ENCODE data around the gene TP53BP2.

The TP53BP2 gene

GRCh38 chr1:223853748-223854147 lies 8.0 kb upstream of the TP53BP2 start:
- Histone ChIP-seq H3K9me3 (ENCODE audit: control insufficient read depth in 5 of 5, low read length in 5 of 5) (no peaks in the 10 kb centered on the region), H3K27me3 (ENCODE audit: control insufficient read depth in 5 of 5, insufficient read depth in 4 of 5, low read length in 5 of 5) (peaks cover 0 to 6% (median 2%) of the 10 kb centered on the region in 5 donors), H3K4me1 (ENCODE audit: control insufficient read depth in 5 of 5, insufficient read depth in 5 of 5, low read length in 5 of 5) (no peaks in the 10 kb centered on the region), H3K4me3 (ENCODE audit: low read depth in 1 of 5, low read length in 5 of 5) (no peak overlapping the region), H3K9ac (ENCODE audit: low read length in 5 of 5) (no peak overlapping the region), H3K36me3 (ENCODE audit: control insufficient read depth in 5 of 5, insufficient read depth in 5 of 5, low read length in 5 of 5) (no peaks in the 10 kb centered on the region), H3K27ac (ENCODE audit: low read depth, low read length) (no peak overlapping the region)

GRCh38 chr1:223853275-223853674 lies 7.5 kb upstream of the TP53BP2 start:
- no peak overlapping the region for H3K9ac ChIP-seq (ENCODE audit: low read length in 5 of 5)
- no peaks in the 10 kb centered on the region for H3K4me1 ChIP-seq (ENCODE audit: control insufficient read depth in 5 of 5, insufficient read depth in 5 of 5, low read length in 5 of 5)
- H3K9me3 ChIP-seq (ENCODE audit: control insufficient read depth in 5 of 5, low read length in 5 of 5), result no peaks in the 10 kb centered on the region
- peaks cover 0 to 4% (median 2%) of the 10 kb centered on the region in 5 donors for H3K27me3 ChIP-seq (ENCODE audit: control insufficient read depth in 5 of 5, insufficient read depth in 4 of 5, low read length in 5 of 5)
- H3K36me3 ChIP-seq (ENCODE audit: control insufficient read depth in 5 of 5, insufficient read depth in 5 of 5, low read length in 5 of 5), result no peaks in the 10 kb centered on the region
- no peak overlapping the region for H3K27ac ChIP-seq (ENCODE audit: low read depth, low read length)
- H3K4me3 ChIP-seq (ENCODE audit: low read depth in 1 of 5, low read length in 5 of 5), result no peak overlapping the region

- Histone ChIP-seq H3K27ac (ENCODE audit: low read depth, low read length) (no peak overlapping the region), H3K4me1 (ENCODE audit: control insufficient read depth in 5 of 5, insufficient read depth in 5 of 5, low read length in 5 of 5) (peaks cover 0 to under 1% (median 0%) of the 10 kb centered on the region in 5 donors), H3K4me3 (ENCODE audit: low read depth in 1 of 5, low read length in 5 of 5) (no peak overlapping the region), H3K9ac (ENCODE audit: low read length in 5 of 5) (no peak overlapping the region), H3K9me3 (ENCODE audit: control insufficient read depth in 5 of 5, low read length in 5 of 5) (no peaks in the 10 kb centered on the region), H3K36me3 (ENCODE audit: control insufficient read depth in 5 of 5, insufficient read depth in 5 of 5, low read length in 5 of 5) (no peaks in the 10 kb centered on the region), H3K27me3 (ENCODE audit: control insufficient read depth in 5 of 5, insufficient read depth in 4 of 5, low read length in 5 of 5) (peaks cover 0 to 4% (median 0%) of the 10 kb centered on the region in 5 donors)
Observed at GRCh38 chr1:223852337-223852736, 6.6 kb upstream of the TP53BP2 start.

DNA sequence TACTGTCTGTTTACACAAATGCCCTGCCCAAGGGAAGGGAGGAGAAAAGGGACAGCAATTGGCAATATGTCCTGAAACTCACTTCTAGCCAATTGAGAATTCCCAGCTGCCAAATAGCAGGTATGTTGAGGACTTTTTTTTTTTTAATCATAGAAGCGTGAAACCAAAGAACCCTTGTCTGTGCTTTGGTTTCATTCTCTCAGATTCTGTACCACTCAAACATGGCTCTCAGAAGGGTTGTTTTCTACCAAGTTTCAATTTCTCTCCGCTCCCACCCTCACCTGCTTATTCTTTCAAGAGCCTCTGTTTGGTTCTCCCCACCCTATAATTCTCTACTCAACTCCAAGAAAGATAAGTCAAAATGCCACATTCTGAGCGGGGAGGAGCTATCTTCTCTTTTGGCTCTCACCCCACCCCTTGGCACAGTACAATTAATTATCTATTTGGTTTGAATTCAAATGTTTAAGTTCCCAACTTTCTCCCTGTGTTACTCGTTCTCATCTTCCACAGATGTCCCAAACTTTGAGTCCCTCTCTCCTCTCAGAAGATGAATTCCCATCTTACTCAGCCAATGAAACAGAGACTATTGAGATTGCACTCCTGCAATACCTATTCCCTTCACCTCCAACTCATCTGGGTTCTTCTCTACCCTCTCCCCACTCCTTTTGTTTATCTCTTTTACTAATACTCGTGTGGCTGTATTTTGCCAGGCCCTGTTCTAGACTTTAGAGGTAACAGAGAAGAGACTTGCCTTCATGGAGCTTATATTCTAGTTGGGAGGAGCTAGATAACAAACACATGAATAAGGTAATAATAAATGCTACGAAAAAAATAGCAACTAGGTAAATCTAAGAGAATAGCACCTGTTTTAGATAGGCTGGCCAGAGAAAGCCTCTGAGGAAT lies 3.9 kb upstream of the TP53BP2 start:
- Histone ChIP-seq H3K9ac (ENCODE audit: low read length in 5 of 5) (no peak overlapping the region), H3K4me1 (ENCODE audit: control insufficient read depth in 5 of 5, insufficient read depth in 5 of 5, low read length in 5 of 5) (peaks cover 3 to 14% (median 11%) of the 10 kb centered on the region in 5 donors), H3K9me3 (ENCODE audit: control insufficient read depth in 5 of 5, low read length in 5 of 5) (no peaks in the 10 kb centered on the region), H3K27ac (ENCODE audit: low read depth, low read length) (no peak overlapping the region), H3K27me3 (ENCODE audit: control insufficient read depth in 5 of 5, insufficient read depth in 4 of 5, low read length in 5 of 5) (peaks cover 0 to 4% (median 0%) of the 10 kb centered on the region in 5 donors), H3K36me3 (ENCODE audit: control insufficient read depth in 5 of 5, insufficient read depth in 5 of 5, low read length in 5 of 5) (no peaks in the 10 kb centered on the region), H3K4me3 (ENCODE audit: low read depth in 1 of 5, low read length in 5 of 5) (no peak overlapping the region)

DNA sequence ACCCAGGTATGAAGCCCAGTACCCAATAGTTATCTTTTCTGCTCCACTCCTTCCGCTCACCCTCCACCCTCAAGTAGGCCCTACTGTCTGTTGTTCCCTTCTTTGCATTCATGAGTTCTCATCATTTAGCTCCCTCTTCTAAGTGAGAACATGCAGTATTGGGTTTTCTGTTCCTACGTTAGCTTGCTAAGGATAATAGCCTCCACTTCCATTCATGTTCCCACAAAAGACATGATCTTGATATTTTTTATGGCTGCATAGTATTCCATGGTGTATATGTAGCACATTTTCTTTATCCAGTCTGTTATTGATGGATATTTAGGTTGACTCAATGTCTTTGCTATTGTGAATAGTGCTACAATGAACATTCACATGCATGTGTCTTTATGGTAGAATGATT lies 2.8 kb upstream of the TP53BP2 start:
- no peaks in the 10 kb centered on the region for H3K9me3 ChIP-seq (ENCODE audit: control insufficient read depth in 5 of 5, low read length in 5 of 5)
- H3K27ac ChIP-seq (ENCODE audit: low read depth, low read length), result no peak overlapping the region
- H3K27me3 ChIP-seq (ENCODE audit: control insufficient read depth in 5 of 5, insufficient read depth in 4 of 5, low read length in 5 of 5), result peaks cover 0 to 1% (median 0%) of the 10 kb centered on the region in 5 donors
- no peak overlapping the region for H3K9ac ChIP-seq (ENCODE audit: low read length in 5 of 5)
- no peak overlapping the region for H3K4me3 ChIP-seq (ENCODE audit: low read depth in 1 of 5, low read length in 5 of 5)
- H3K4me1 ChIP-seq (ENCODE audit: control insufficient read depth in 5 of 5, insufficient read depth in 5 of 5, low read length in 5 of 5), result peaks cover 3 to 23% (median 19%) of the 10 kb centered on the region in 5 donors
- no peaks in the 10 kb centered on the region for H3K36me3 ChIP-seq (ENCODE audit: control insufficient read depth in 5 of 5, insufficient read depth in 5 of 5, low read length in 5 of 5)

DNA sequence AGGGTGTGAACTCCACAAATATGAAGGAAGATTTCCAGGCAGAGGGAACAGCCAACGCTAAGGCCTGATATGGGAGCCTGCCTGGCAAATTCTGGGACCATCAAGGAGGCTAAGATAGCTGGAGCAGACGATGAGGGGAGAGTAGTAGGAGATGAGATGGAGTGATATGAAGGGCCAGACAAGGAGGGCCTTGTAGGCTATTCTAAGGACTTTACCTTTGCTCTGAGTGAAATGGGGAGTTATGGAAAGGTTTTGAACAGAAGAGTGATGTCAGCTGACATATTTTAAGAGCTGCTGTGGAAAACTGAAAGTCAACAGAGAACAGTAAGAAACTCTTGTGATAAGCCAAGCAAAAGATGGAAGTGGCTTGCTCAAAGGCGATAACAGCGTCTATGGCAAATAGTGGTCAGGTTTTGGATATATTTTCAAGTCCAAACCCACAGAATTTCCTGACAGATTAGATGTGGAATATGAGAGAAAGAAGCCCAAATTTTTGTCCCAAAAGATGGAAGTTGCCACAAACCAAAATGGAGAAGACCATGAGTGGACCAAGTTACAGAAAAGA lies 2.1 kb upstream of the TP53BP2 start:
- H3K4me3 ChIP-seq (ENCODE audit: low read depth in 1 of 5, low read length in 5 of 5), result no peak overlapping the region
- peaks cover 3 to 24% (median 19%) of the 10 kb centered on the region in 5 donors for H3K4me1 ChIP-seq (ENCODE audit: control insufficient read depth in 5 of 5, insufficient read depth in 5 of 5, low read length in 5 of 5)
- no peak overlapping the region for H3K9ac ChIP-seq (ENCODE audit: low read length in 5 of 5)
- no peaks in the 10 kb centered on the region for H3K36me3 ChIP-seq (ENCODE audit: control insufficient read depth in 5 of 5, insufficient read depth in 5 of 5, low read length in 5 of 5)
- H3K27me3 ChIP-seq (ENCODE audit: control insufficient read depth in 5 of 5, insufficient read depth in 4 of 5, low read length in 5 of 5), result no peaks in the 10 kb centered on the region
- no peak overlapping the region for H3K27ac ChIP-seq (ENCODE audit: low read depth, low read length)
- H3K9me3 ChIP-seq (ENCODE audit: control insufficient read depth in 5 of 5, low read length in 5 of 5), result no peaks in the 10 kb centered on the region

- Histone ChIP-seq H3K9me3 (ENCODE audit: control insufficient read depth in 5 of 5, low read length in 5 of 5) (no peaks in the 10 kb centered on the region), H3K27me3 (ENCODE audit: control insufficient read depth in 5 of 5, insufficient read depth in 4 of 5, low read length in 5 of 5) (no peaks in the 10 kb centered on the region), H3K36me3 (ENCODE audit: control insufficient read depth in 5 of 5, insufficient read depth in 5 of 5, low read length in 5 of 5) (no peaks in the 10 kb centered on the region), H3K4me1 (ENCODE audit: control insufficient read depth in 5 of 5, insufficient read depth in 5 of 5, low read length in 5 of 5) (peaks cover 3 to 27% (median 26%) of the 10 kb centered on the region in 5 donors), H3K4me3 (ENCODE audit: low read depth in 1 of 5, low read length in 5 of 5) (peak overlapping the region; percentile 72 to 95 (median 79)), H3K9ac (ENCODE audit: low read length in 5 of 5) (peak overlapping the region; percentile 77 to 87 (median 81)), H3K27ac (ENCODE audit: low read depth, low read length) (peak overlapping the region; percentile 88)
Observed at GRCh38 chr1:223845037-223845809, 524 bp downstream of the TP53BP2 start.

DNA sequence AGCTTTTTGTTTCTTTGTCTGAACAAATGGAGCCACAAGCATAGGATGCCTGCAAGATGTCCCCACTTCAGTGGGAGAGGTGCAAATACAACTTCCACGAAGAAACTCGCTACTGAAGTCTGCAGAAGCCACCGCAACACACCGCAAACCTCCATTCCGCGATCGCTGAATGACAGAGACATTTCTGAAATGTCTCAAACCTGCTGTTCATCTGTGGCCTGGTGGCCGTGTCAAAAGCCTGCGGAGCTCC lies 1.0 kb downstream of the TP53BP2 start:
- Histone ChIP-seq H3K27me3 (ENCODE audit: control insufficient read depth in 5 of 5, insufficient read depth in 4 of 5, low read length in 5 of 5) (no peaks in the 10 kb centered on the region), H3K4me1 (ENCODE audit: control insufficient read depth in 5 of 5, insufficient read depth in 5 of 5, low read length in 5 of 5) (peaks cover 3 to 27% (median 26%) of the 10 kb centered on the region in 5 donors), H3K27ac (ENCODE audit: low read depth, low read length) (peak overlapping the region; percentile 88)

GRCh38 chr1:223843934-223844786 lies 1.6 kb downstream of the TP53BP2 start:
- Histone ChIP-seq H3K27me3 (ENCODE audit: control insufficient read depth in 5 of 5, insufficient read depth in 4 of 5, low read length in 5 of 5) (no peaks in the 10 kb centered on the region), H3K4me1 (ENCODE audit: control insufficient read depth in 5 of 5, insufficient read depth in 5 of 5, low read length in 5 of 5) (peaks cover 3 to 27% (median 26%) of the 10 kb centered on the region in 5 donors), H3K9me3 (ENCODE audit: control insufficient read depth in 5 of 5, low read length in 5 of 5) (no peaks in the 10 kb centered on the region), H3K36me3 (ENCODE audit: control insufficient read depth in 5 of 5, insufficient read depth in 5 of 5, low read length in 5 of 5) (no peaks in the 10 kb centered on the region), H3K27ac (ENCODE audit: low read depth, low read length) (peak overlapping the region; percentile 88), H3K9ac (ENCODE audit: low read length in 5 of 5) (peak overlapping the region; percentile 77 to 87 (median 81)), H3K4me3 (ENCODE audit: low read depth in 1 of 5, low read length in 5 of 5) (peak overlapping the region; percentile 72 to 95 (median 79))

More for the DNA sequence above, 1.0 kb downstream of the TP53BP2 start:
- no peaks in the 10 kb centered on the region for H3K9me3 ChIP-seq (ENCODE audit: control insufficient read depth in 5 of 5, low read length in 5 of 5)
- H3K36me3 ChIP-seq (ENCODE audit: control insufficient read depth in 5 of 5, insufficient read depth in 5 of 5, low read length in 5 of 5), result no peaks in the 10 kb centered on the region
- H3K4me3 ChIP-seq (ENCODE audit: low read depth in 1 of 5, low read length in 5 of 5), result peak overlapping the region; percentile 72 to 95 (median 79)
- peak overlapping the region; percentile 77 to 87 (median 81) for H3K9ac ChIP-seq (ENCODE audit: low read length in 5 of 5)

Measured in subcutaneous abdominal adipose tissue (tissue), 5 donors.